ENCODE results near the gene GALNT12.

Gene GALNT12

DNA sequence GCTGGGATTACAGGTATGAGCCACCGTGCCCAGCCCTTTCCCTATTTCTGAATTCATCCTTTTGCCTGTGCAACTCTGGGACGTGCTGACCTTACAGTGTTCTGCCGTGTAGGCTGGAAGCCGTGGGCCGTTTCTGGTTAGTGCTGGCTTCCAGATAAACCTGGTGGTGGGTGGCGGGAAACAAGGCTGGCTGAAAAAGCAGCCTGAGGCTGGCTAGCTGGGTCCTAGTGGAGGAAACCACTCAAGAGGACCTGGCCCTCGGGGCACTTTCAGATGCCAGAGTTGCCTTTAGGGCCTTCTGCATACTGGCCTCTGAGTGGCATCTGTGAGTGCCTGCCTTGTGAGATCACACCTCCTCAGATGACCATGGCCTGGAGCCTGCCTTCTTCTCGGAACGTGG, 26.9 kb downstream of the GALNT12 start:
- DNase-seq = no peak

GRCh38 chr9:98836206-98836605, 28.7 kb downstream of the GALNT12 start:
- DNase-seq = no peak

DNA sequence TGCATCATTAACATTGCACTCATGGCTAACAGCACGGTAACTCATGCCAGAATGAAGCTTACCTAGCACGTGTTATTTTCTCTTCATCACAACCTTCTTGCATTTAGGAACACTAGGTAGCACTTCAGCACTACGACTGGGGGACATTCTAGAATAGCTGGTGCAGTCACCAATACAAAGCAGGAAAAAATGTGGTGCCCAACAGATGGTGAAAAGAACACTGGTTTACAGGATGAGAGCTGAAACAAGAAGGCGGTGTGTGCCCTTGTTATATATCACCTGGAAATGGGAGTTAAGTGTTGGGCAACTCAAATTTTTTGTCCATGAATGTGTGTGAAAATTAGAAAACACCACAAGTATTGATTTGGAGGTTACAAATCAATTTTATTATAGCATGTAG, 30.0 kb downstream of the GALNT12 start:
- DNase-seq = no peak

DNA sequence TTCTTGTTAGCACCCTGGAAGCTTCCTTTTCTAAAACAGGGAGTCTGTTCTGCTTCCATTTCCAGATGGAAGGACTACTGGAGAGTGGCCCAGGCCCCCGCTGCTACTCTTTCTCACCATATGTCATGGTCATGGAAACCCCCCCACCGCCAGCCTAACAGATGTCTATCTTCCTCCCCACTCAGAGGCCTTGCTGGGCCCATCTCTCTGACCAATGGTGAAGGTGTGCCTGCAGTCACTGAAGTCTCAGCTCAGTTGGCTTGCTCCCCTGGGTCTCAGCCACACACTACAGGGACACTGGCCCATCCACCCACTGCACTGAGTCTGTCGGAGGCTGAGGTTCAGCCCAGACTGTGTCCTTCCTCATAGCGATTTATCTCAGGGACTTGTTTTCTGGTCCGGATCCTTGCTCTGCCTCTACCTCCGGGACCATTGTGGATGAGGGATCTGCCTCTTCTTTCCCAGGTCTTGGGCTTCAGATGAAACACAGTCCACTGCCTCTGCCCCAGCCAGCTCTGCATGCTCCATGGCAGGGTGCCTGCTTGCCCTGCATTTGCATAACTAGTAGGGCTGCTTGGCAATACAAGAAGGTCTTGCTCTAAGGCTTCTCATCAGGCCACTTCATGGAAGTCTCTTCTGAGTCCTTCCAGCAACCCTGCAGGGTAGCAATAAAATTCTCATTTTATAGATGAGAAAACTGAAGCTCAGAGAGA, 30.8 kb downstream of the GALNT12 start:
- DNase-seq = no peak

- no peak for DNase-seq
Observed at GRCh38 chr9:98838868-98839565, 31.5 kb downstream of the GALNT12 start.

DNA sequence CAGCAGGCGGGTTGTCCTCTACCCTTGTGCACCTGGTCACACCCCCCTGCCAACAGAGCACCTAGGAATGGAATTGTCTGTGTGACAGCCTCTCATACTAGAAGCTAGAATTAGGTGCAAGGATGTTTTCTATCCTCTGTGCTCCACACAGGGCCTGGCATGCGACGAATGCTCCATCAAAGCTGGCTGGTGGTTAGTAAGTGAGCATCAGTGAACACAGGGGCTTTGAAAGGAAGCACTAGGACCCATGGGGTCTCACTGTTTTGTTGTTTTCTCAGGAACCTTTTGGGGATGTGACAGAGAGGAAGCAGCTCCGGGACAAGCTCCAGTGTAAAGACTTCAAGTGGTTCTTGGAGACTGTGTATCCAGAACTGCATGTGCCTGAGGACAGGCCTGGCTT, 32.3 kb downstream of the GALNT12 start:
- no peak for DNase-seq

DNA sequence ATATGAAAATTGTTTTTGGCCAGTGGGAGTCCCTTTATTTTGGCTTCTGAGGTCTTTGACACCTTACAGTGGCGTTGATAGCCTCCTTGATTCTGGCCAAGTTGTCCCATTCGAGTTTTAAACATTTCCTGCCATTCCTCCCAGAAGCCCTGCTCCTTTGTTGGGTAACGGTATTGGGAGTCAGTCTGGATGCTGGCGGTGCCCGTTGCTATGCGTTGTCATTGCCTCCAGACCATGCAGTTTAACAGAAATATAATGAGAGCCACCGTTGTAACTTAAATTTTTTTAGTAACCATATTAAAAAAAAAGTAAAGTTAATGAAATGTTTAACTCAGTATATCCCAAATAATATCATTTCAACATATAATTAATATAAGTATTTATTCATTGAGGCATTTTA, 35.0 kb downstream of the GALNT12 start:
- DNase-seq = no peak

- DNase-seq = no peak
Observed at GRCh38 chr9:98846081-98846480, 38.6 kb downstream of the GALNT12 start.

DNA sequence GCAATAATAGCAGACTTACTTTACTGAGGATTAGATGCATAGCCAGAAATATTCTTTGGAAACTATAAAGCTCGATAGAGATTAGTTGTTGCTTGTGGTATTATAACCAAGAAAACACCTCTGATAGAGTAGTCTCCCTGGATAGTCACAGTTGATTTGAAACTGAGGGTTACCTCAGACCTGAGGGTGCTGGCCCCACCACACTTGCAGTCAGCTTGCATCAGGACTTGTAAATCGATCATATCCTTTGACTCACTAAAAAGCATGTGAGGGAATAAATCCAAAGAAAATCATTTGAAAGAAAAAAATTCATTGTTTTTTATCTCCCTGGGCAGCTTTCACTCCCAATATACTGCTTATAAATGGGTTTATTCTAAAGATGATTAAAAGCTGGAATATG, 39.4 kb downstream of the GALNT12 start:
- no peak for DNase-seq

- peak; percentile 80 for DNase-seq
Observed at GRCh38 chr9:98848450-98849149, 41.1 kb downstream of the GALNT12 start.

DNA sequence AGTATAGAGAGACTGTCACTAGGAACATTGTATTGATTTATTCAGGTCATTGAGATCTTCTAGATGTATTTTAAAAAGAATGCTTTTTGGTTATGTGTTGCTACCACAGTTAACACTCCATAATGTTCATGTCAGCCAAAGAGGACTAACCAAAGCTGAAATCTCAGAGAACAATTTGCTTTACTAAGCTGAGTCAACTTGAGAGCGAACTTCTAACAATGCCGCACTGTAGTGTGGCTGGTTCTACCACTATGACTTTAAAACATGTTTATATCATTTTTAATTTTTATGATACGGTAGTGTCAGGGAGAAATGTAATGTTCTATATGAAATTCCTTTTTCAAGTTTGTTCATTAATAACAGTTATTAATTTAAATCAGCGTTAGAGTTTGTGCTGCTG, 42.1 kb downstream of the GALNT12 start:
- no peak for DNase-seq

DNA sequence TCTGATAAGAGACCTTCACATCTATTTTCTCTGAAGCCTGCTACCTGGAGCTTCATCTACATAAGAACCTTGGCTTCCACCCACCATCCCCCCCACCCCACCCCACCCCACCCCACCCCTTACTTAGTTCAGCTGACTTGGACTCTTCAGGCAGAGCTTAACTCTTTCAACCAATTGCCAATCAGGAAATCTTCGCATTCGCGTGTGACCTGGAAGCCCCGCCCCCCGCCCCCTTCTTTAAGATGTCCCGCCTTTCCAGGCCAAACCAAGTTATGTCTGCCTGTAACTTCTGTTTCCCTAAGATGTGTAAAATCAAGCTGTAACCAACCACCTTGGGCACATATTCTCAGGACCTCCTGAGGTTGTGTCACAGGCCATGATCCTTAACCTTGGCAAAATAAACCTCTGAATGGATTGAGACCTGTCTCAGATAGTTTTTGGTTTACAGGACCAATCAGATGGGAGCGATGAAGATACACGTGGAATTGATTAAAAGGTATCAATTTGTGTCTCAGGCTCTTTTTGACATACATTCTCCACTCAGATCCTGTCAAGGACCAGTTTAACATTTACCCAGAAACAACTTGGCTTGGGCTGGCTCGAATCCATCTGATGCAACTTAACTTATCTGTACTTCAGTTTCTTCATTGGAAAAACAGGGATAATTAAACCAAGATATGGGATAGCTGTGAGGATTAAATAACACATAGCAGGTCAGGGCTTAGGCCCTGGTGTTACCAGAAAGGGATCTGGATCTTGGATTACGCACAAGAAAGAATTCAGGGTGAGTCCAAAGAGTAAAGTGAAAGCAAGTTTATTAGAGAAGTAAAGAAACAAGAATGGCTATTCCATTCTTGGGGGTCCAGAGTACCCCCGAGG, 43.6 kb downstream of the GALNT12 start:
- DNase-seq = no peak

DNA sequence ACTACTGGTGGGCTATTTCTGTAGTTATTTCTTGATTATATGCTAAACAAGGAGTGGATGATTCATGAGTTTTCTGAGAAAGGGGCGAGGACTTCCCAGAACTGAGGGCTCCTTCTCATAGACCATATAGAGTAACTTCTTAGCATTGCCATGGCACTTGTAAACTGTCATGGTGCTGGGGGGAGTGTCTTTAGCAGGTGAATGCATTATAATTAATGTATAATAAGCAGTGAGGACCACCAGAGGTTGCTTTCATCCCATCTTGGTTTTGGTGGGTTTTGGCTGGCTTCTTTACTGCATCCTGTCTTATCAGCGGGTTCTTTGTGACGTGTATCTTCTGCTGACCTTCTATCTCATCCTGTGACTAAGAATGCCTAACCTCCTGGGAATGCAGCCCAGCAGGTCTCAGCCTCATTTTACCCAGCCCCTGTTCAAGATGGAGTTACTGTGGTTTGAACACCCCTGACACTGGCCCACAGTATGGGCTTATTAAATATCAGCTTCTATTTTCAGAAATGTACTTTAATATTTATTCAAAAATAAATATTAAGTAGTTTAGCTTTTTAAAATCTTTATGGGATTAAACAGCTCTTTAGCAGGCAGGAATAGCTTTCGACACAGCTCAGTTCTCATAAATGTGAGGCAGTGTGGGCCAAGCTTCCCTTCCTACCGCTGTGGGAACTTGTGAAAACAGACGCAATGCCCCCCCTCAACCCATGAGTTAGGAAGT, 44.4 kb downstream of the GALNT12 start:
- peak; percentile 13 for DNase-seq

DNA sequence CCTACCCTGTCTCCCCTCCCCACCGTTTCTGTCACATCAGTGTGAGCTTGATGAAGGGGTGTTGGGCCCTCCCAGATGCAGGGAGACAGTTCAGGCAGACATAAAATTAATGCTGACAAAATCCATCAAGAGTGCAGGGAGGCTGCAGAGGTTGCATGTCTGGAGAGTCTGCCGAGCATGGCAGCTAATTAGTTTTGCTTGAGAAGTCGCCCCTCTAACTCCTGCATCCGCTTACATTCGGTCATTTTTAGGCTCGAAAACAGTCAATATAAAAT, 44.9 kb downstream of the GALNT12 start:
- DNase-seq = no peak

DNA sequence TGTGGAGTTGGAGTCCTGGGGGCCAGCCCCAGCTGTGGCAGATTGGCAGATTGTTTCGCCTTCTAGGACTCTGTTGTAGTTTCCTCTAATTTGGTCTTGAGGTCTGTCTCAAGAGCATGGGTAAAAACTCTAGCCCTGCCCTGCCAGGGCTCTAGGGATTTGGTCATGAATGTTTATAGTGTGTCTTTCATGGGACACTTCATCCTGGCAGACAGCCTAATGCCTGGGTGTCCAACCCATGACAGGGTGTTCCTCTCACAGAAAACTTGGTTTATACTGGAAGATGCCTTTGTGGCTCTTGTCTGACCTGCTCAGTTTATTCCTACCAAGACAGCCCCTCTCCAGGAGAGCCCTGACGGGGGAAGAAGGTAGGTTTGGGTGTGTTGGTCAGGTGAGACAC, 45.5 kb downstream of the GALNT12 start:
- DNase-seq = no peak

GRCh38 chr9:98854266-98854665, 46.8 kb downstream of the GALNT12 start:
- DNase-seq = no peak

DNA sequence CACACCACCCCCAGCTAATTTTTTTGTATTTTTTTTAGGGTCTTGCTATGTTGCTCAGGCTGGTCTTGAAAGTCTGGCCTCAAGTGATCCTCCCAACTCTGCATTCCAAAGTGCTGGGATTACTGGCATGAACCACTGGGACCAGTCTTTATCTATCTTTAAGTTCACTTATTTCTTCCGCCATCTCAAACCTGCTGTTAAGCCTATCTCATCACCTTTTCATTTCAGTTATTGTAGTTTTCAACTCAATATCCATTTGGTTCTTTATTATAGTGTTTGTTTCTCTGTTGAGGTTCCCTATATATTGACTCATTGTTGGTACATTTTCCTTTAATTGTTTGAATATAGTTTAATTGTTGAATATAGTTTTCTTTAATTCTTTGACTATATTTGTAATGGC, 48.1 kb downstream of the GALNT12 start:
- no peak for DNase-seq

GRCh38 chr9:98856982-98857381, 49.5 kb downstream of the GALNT12 start:
- no peak for DNase-seq

DNA sequence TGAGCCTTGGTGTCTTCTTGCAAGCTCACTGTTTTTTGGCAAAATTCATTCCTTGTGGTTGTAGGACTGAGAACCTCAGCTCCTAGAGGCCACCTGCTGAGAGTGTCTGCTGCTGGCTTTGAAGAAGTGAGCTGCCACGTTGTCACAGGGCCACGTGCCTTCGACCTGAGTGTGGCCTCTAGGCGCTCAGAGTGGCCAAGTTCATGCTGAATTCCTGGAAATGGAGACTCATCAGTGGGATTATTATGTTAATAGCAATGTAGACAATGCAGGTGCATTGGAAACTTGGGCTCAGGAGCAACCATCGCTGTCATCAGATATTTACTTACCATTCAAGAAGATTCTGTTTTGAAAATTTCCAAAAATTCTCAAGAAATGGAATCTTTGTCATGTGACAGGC, 52.5 kb downstream of the GALNT12 start:
- no peak for DNase-seq

DNA sequence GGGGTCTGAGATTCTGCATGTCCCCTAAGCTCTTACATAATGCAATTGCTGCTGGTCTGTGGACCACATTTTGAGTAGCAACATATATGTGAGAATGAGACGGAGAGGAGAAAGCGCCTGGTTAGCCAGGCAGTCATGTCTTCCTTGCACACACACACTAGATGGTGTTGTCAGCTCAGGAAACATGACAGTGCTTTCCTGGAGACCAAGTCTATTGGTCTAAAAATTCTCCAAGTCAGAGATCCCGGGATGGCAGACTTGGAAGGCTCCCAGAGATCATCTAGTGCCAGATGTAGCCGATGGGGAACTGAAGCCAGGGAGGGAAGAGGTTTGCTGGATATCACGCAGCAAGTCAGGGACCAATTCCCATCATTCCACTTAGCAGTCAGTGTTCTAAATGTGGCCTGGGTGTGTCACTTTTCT, 53.4 kb downstream of the GALNT12 start:
- DNase-seq = no peak

DNA sequence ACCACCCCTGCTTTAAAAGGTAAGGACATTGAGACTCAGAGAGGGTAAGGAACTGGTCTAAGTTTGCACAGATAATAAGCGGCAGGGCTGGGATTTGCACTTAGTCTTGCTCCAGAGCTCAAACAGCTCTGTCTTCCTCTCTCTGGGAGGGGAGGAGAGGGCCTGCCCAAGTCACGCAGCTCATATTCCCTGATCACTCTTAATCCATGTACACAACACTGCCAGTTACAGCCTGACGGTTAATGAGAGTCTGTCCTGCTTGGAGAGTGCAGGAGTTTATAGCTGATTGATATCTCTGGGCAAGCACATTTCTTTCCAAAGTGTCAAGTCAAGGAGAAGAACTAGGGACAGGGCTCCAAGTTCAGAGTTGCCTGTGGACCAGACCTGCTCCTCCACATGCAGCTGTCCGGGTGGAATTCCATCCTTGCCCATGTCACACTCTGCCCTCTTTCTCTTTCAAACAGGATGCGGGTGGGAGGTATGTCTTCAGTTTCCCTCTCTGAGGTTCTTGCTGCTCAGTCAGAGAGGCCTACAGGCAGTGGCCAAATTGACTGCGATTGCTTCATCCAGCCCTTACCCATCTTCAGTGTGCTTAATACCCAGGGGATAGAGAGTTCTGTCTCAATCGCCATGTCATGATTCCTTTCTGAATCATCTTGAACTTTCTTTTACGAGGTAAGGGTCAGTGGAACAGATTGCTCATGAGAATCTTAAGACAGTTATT, 54.5 kb downstream of the GALNT12 start:
- DNase-seq = no peak

- DNase-seq = no peak
Observed at GRCh38 chr9:98862936-98863335, 55.5 kb downstream of the GALNT12 start.
